ENCODE data around the gene RAP1GAP. TPM values are rescaled to one million over a fixed set of nuclear protein-coding genes. Genes with fewer than 3 reads are reported as not detected.

The RAP1GAP gene
- total RNA-seq, 1 experiment from 2014 or later = 13.4 TPM

- intact Hi-C loops (cut with micrococcal nuclease) = no loop called here
- Histone ChIP-seq H2AFZ (ENCODE audit: low read depth, low read length, poor library complexity, severe bottlenecking) (no peak overlapping the region), H3K9me2 (ENCODE audit: insufficient read depth) (no peaks in the 10 kb centered on the region), H3K4me3 (replicated peaks in 1 of 2; ENCODE audit: low read depth in 1 of 2, low read length in 2 of 2) (no peak overlapping the region), H3K27ac (ENCODE audit: low read depth, low read length) (peak overlapping the region; percentile 69), H3K4me1 (ENCODE audit: control insufficient read depth in 1 of 2, insufficient read depth in 2 of 2, low read length in 2 of 2) (peaks cover 24 to 47% of the 10 kb centered on the region in 2 experiments), H3K9me3 (ENCODE audit: control insufficient read depth in 1 of 2, insufficient read depth in 1 of 2, low read depth in 1 of 2, low read length in 2 of 2) (no peaks in the 10 kb centered on the region), H4K20me1 (ENCODE audit: insufficient read depth) (no peaks in the 10 kb centered on the region), H3K27me3 (ENCODE audit: insufficient read depth, low read length) (no peaks in the 10 kb centered on the region), H3K36me3 (ENCODE audit: control insufficient read depth in 1 of 2, insufficient read depth in 2 of 2, low read length in 2 of 2) (no peaks in the 10 kb centered on the region), H3K79me2 (ENCODE audit: insufficient read depth, low read length) (no peaks in the 10 kb centered on the region), H3K4me2 (ENCODE audit: low read length) (peak overlapping the region; percentile 76), H3K9ac (ENCODE audit: low read length) (peak overlapping the region; percentile 41)
- TF ChIP-seq, protein P1, sequence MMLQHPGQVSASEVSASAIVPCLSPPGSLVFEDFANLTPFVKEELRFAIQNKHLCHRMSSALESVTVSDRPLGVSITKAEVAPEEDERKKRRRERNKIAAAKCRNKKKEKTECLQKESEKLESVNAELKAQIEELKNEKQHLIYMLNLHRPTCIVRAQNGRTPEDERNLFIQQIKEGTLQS (IDR thresholded peaks at IDR 0.05) = no peak
- TF ChIP-seq FOSL1 (IDR thresholded peaks at IDR 0.05; ENCODE audit: low read depth) (no peak), EZH2 (IDR thresholded peaks at IDR 0.05) (no peak), ZNF274 (IDR thresholded peaks at IDR 0.05; ENCODE audit: low read depth, low read length) (no peak), EZH2phosphoT487 (IDR thresholded peaks at IDR 0.05; ENCODE audit: borderline replicate concordance) (no peak), EGR1 (IDR thresholded peaks at IDR 0.05; ENCODE audit: low read depth) (no peak), TCF7L2 (IDR thresholded peaks at IDR 0.05; ENCODE audit: borderline replicate concordance, extremely low read depth, insufficient read depth, insufficient read length) (no peak), SRF (IDR thresholded peaks at IDR 0.05; ENCODE audit: low read depth) (no peak), POLR2AphosphoS5 (IDR thresholded peaks at IDR 0.05; ENCODE audit: low read depth, low read length) (no peak), JUND (IDR thresholded peaks at IDR 0.05) (no peak), YY1 (IDR thresholded peaks at IDR 0.05; ENCODE audit: extremely low read depth, insufficient replicate concordance, low read depth, low read length) (no peak), RAD21 (IDR thresholded peaks at IDR 0.05; ENCODE audit: low read depth) (no peak)
- TF ChIP-seq, protein P2, sequence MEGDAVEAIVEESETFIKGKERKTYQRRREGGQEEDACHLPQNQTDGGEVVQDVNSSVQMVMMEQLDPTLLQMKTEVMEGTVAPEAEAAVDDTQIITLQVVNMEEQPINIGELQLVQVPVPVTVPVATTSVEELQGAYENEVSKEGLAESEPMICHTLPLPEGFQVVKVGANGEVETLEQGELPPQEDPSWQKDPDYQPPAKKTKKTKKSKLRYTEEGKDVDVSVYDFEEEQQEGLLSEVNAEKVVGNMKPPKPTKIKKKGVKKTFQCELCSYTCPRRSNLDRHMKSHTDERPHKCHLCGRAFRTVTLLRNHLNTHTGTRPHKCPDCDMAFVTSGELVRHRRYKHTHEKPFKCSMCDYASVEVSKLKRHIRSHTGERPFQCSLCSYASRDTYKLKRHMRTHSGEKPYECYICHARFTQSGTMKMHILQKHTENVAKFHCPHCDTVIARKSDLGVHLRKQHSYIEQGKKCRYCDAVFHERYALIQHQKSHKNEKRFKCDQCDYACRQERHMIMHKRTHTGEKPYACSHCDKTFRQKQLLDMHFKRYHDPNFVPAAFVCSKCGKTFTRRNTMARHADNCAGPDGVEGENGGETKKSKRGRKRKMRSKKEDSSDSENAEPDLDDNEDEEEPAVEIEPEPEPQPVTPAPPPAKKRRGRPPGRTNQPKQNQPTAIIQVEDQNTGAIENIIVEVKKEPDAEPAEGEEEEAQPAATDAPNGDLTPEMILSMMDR (IDR thresholded peaks at IDR 0.05 in 2 of 3, conservative IDR thresholded peaks at IDR 0.05 in 1 of 3; ENCODE audit: borderline replicate concordance in 1 of 3, insufficient read depth in 1 of 3, low read depth in 2 of 3, low read length in 2 of 3) = no peak
- TF ChIP-seq, protein P3, sequence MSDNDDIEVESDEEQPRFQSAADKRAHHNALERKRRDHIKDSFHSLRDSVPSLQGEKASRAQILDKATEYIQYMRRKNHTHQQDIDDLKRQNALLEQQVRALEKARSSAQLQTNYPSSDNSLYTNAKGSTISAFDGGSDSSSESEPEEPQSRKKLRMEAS (IDR thresholded peaks at IDR 0.05) = no peak
- ATAC-seq (peak; percentile 25; the same call in 1 of the 2 replicates), DNase-seq (ENCODE audit: low read depth, low spot score) (no peak)
- ChIA-PET RAD21 (ENCODE audit: low non-redundant PET in 1 of 2, low total read pairs in 2 of 2, uncharacterized antibody in 2 of 2, unreplicated experiment in 2 of 2) (interaction anchor here (1.4 to 1.5 kb wide), 2 partner anchors 8 to 143 kb away, joined by 3 read pairs; no protein-coding TSS in a partner anchor), POLR2A (no interaction called here), CTCF (interaction anchor here (1.8 kb wide), 1 partner anchor 16 kb away, joined by 8 read pairs; no protein-coding TSS in a partner anchor)
- BruUV-seq (replicated peaks) = no TSS peak
These were observed 29.5 kb downstream of the RAP1GAP start for GRCh38 chr1:21639594-21640041.

Data from HCT116 (cell line).